OCI-M1 (cell line): ENCODE results near the gene MFAP3L.

ENCODE experiments used
- DNase-seq: peaks from one replicate; lab custom pipeline; 2025; lab: John Stamatoyannopoulos, UW

The MFAP3L gene

DNA sequence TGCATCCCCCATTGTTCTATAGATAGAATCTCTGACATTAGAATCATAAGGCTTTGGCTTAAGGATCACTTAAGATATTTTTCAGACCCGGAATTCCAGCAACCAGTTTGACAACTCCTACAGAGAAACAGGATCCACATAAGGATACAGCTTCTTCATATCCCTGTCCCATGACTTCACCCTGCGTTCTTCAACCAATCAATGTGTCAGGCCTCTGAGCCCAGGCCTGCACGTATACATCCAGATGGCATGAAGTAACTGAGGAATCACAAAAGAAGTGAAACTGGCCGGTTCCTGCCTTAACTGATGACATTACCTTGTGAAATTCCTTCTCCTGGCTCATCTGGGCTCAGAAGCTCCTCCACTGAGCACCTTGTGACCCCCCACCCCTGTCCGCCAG is 85.1 kb downstream of the MFAP3L start:
- no peak for DNase-seq

DNA sequence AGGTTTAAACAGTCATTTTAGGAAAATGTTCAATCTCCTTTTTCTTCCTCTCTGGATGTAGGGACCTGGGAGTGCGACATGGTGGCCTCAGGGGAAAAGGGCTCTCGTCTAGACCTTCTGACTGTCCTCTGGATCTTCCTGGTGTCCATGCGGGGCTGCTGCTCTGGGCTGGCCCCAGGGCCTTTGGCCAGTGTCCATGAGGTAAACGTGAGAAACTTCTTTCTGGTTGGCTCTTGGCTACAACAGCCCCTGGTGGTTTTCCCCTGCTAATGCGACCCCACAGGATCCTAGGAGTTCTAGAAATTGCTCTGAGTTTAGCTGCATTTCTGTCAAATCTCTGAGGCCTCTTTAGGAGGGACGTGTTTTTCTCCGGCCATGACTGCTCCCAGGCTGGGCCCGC is 85.7 kb downstream of the MFAP3L start:
- no peak for DNase-seq
